ENCODE measurements around the gene RYR2. TPM values are rescaled to one million over a fixed set of nuclear protein-coding genes. Genes with fewer than 3 reads are reported as not detected.

RYR2 gene
- polyA plus RNA-seq, 1 experiment, result not detected

DNA sequence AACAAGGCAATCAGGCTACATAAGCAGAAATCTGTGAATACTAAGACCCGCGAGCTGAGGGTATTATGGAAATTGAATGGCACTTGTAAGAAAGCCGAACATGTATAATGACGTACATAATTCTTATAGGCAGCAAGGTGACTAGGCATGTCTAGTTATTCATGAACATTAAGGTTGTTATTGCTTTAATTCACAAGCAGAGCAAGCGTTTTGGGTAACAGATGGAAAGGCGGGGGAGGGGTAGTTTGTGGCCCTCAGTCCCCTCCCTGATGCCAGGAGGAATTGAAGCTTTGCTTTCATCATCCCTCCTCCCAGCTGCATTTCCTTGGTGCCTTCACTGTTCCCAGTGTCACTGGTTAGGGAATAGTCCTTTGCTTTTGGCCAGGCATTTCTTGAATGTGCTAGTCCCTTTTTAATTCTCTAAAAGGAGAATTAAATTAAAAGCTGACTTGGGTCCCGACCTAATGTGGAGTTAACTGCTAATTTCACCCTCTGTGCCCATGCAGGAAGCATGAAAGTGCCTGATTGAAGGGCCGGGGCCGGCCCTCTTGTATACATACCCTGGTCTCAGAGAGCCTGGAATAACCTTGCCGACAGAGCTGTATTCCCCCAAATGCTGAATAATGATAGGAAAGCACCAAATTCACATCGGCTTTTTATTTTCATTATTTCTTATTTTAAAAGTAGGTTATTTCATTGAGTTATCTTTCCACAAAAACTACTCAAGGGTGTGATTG, 42.5 kb downstream of the RYR2 start:
- no peak overlapping the region for H3K27ac ChIP-seq (ENCODE audit: low read depth, low read length)
- peaks cover 3% of the 10 kb centered on the region; the same call in 1 of the 2 replicates for H3K9me3 ChIP-seq (ENCODE audit: control insufficient read depth, insufficient read depth, low read length)
- no peak overlapping the region for H3K4me3 ChIP-seq (ENCODE audit: low read depth, low read length)
- TF ChIP-seq, protein P1, sequence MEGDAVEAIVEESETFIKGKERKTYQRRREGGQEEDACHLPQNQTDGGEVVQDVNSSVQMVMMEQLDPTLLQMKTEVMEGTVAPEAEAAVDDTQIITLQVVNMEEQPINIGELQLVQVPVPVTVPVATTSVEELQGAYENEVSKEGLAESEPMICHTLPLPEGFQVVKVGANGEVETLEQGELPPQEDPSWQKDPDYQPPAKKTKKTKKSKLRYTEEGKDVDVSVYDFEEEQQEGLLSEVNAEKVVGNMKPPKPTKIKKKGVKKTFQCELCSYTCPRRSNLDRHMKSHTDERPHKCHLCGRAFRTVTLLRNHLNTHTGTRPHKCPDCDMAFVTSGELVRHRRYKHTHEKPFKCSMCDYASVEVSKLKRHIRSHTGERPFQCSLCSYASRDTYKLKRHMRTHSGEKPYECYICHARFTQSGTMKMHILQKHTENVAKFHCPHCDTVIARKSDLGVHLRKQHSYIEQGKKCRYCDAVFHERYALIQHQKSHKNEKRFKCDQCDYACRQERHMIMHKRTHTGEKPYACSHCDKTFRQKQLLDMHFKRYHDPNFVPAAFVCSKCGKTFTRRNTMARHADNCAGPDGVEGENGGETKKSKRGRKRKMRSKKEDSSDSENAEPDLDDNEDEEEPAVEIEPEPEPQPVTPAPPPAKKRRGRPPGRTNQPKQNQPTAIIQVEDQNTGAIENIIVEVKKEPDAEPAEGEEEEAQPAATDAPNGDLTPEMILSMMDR (IDR thresholded peaks at IDR 0.05; ENCODE audit: low read depth, low read length), result no peak
- no peaks in the 10 kb centered on the region for H3K27me3 ChIP-seq (ENCODE audit: control insufficient read depth, insufficient read depth, low read length)
- POLR2A ChIA-PET, result no interaction called here
- no peak for DNase-seq (ENCODE audit: low read depth, low spot score)
- CTCF ChIA-PET, result no interaction called here

DNA sequence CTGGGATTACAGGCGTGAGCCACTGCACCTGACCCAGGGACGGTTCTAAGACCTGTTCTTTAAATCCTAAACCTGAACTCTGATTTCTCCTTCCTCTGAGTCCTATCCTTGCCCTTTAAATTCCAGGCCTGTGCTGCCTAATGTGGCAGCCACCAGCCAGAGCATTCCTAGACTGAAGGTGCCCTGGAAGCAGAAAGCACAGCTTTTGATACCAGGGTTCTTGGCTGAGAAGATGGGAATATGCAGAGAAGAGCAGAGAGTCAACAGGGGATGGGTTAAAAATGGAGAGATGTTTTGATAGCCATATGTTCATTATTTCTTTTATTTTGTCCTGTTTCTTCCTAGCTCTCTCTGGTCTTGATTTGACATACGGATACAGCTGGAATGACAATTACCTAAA, 49.7 kb downstream of the RYR2 start:
- CTCF ChIA-PET, result no interaction called here
- TF ChIP-seq, protein P1 (IDR thresholded peaks at IDR 0.05; ENCODE audit: low read depth, low read length), result no peak

DNA sequence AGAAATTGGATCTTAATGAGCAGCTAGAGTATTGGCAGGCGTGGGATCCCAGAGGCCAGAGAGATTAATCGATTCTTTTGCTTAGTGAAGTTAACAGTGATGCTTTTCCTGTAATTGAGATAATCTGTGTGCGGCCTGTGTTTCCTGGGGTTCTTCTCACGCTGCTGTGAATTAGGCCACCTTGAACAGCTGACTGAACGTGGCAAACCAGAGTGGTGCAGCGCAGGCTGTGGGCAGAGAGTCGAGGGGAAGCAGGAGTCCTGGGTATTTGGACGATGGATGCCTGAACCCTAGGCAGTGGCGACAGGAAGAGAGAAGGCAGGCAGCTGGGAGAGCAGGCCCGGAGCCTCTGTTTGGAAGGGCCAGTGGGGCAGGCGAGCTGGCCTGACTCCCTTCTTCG, 51.7 kb downstream of the RYR2 start:
- Histone ChIP-seq H3K9me3 (ENCODE audit: control insufficient read depth, insufficient read depth, low read length) (peaks cover 14% of the 10 kb centered on the region), H3K27ac (ENCODE audit: low read depth, low read length) (no peak overlapping the region), H3K4me3 (ENCODE audit: low read depth, low read length) (no peak overlapping the region), H3K27me3 (ENCODE audit: control insufficient read depth, insufficient read depth, low read length) (no peaks in the 10 kb centered on the region)
- ChIA-PET POLR2A (no interaction called here), CTCF (no interaction called here)
- no peak for DNase-seq (ENCODE audit: low read depth, low spot score)
- TF ChIP-seq, protein P1 (IDR thresholded peaks at IDR 0.05; ENCODE audit: low read depth, low read length), result no peak

More for the DNA sequence above, 49.7 kb downstream of the RYR2 start:
- Histone ChIP-seq H3K27me3 (ENCODE audit: control insufficient read depth, insufficient read depth, low read length) (no peaks in the 10 kb centered on the region), H3K4me3 (ENCODE audit: low read depth, low read length) (no peak overlapping the region), H3K9me3 (ENCODE audit: control insufficient read depth, insufficient read depth, low read length) (peaks cover 14% of the 10 kb centered on the region), H3K27ac (ENCODE audit: low read depth, low read length) (no peak overlapping the region)
- POLR2A ChIA-PET, result no interaction called here
- no peak for DNase-seq (ENCODE audit: low read depth, low spot score)

DNA sequence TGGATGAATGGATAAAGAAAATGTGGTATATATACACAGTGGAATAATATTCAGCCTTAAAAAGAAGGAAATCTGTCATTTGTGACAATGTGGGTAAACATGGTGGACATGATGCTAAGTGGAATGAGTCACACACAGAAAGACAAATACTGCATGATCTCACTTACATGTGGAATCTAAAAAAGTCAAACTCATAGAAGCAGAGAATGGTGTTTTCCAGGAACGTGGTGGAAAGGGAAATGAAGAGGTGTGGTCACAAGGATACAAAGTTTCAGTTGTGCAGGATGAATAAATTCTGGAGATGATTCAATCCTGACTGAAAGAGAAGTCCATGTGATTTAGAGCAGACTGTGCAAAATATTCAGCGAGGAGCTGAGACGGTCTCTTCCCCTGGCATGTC, 56.6 kb downstream of the RYR2 start:
- ChIA-PET CTCF (no interaction called here), POLR2A (no interaction called here)
- DNase-seq (ENCODE audit: low read depth, low spot score), result no peak
- TF ChIP-seq, protein P1 (IDR thresholded peaks at IDR 0.05; ENCODE audit: low read depth, low read length), result no peak
- Histone ChIP-seq H3K27me3 (ENCODE audit: control insufficient read depth, insufficient read depth, low read length) (no peaks in the 10 kb centered on the region), H3K4me3 (ENCODE audit: low read depth, low read length) (no peak overlapping the region), H3K27ac (ENCODE audit: low read depth, low read length) (no peak overlapping the region), H3K9me3 (ENCODE audit: control insufficient read depth, insufficient read depth, low read length) (peaks cover 26% of the 10 kb centered on the region)

DNA sequence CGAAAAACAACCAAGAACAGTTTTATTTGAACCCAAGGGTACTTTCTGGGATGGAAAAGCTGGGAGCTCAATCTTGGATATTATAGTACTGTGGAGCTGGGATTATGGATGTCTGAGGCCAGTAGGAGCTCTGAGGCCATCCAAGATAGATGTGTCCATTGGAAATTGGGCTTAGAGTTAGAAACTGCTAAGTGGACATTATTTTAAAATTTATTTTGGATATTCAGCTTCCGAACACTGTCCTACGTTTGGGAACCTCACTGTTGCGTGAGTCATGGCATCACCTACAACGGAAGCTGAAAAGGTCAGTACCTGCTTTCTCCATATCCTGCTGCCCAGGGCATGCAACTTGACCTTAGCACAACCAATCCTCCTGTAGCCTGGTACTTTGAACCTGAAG, 61.0 kb downstream of the RYR2 start:
- Histone ChIP-seq H3K4me3 (ENCODE audit: low read depth, low read length) (no peak overlapping the region), H3K27ac (ENCODE audit: low read depth, low read length) (no peak overlapping the region), H3K27me3 (ENCODE audit: control insufficient read depth, insufficient read depth, low read length) (no peaks in the 10 kb centered on the region), H3K9me3 (ENCODE audit: control insufficient read depth, insufficient read depth, low read length) (peaks cover 49% of the 10 kb centered on the region)
- ChIA-PET POLR2A (no interaction called here), CTCF (no interaction called here)
- no peak for DNase-seq (ENCODE audit: low read depth, low spot score)
- TF ChIP-seq, protein P1 (IDR thresholded peaks at IDR 0.05; ENCODE audit: low read depth, low read length), result no peak

Data from AG04450 (cell line).